ENCODE data around the gene F12.

GRCh38 chr5:177367981-177368868 is 41.1 kb downstream of the F12 start:
- TF ChIP-seq CTCF (IDR thresholded peaks at IDR 0.05 in 2 of 3, conservative IDR thresholded peaks at IDR 0.05 in 1 of 3; ENCODE audit: borderline replicate concordance in 1 of 3, insufficient read depth in 1 of 3, low read depth in 2 of 3, low read length in 2 of 3), result no peak
- no peak for TF ChIP-seq ZFX (IDR thresholded peaks at IDR 0.05)
- no peak for TF ChIP-seq SIN3A (IDR thresholded peaks at IDR 0.05; ENCODE audit: low read depth)
- no peak for TF ChIP-seq CEBPB (IDR thresholded peaks at IDR 0.05; ENCODE audit: low read depth)
- no peak for TF ChIP-seq POLR2A (IDR thresholded peaks at IDR 0.05; ENCODE audit: borderline replicate concordance, extremely low read depth, insufficient read depth, insufficient read length)
- no peak for TF ChIP-seq YY1 (IDR thresholded peaks at IDR 0.05; ENCODE audit: extremely low read depth, insufficient replicate concordance, low read depth, low read length)
- no peak for TF ChIP-seq MAX (IDR thresholded peaks at IDR 0.05)
- TF ChIP-seq POLR2AphosphoS5 (IDR thresholded peaks at IDR 0.05; ENCODE audit: low read depth, low read length), result no peak
- TF ChIP-seq JUND (IDR thresholded peaks at IDR 0.05), result no peak
